ENCODE data around the gene PPP1R14C. TPM values are rescaled to one million over a fixed set of nuclear protein-coding genes. Genes with fewer than 3 reads are reported as not detected.

The PPP1R14C gene
- polyA plus RNA-seq, 1 donor (not counting 4 experiments of a cell fraction or from before 2014, with no cell fraction given) = 50.6 TPM

DNA sequence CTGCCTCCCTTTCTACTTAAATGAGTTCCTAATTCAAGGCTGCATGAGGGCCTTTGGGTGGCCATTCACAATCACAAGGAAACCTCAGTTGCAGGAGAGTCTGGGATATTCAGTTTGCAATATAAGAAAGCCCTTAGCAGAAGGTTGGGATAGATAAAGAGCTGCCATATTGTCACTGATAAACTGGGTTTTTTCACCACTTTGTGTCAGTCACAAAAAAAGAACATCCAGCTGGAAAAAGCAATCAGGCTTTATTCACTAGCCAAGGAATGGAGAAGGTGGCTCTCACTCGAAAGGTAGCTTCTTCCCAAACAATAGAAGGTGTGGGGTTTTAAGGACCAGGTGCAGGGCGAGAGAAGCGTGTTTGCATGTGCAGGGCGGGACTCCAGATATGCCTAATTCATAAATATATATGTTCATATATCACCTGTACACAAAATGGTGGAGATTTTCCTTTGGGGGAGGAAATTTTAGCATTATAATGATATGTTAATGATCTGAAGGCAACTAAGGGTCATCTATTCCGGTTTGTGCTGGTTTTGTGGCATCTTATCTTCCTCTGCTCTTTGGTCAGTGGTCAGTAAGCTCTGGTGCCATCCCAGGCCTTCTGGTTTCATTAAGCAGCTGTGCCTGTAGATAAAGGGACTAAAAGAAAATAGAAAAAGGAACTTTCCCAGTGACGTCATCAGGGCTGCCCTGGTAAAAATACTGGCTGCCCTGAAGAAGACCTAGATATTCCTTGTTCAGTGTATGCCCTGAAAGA, 128.8 kb downstream of the PPP1R14C start:
- FAIRE-seq (no peak), DNase-seq (ENCODE audit: low read depth, low spot score) (no peak)
- H4K20me1 ChIP-seq (ENCODE audit: control insufficient read depth, extremely low read depth, insufficient read depth, low read length) = no peaks in the 10 kb centered on the region
- peak overlapping the region; percentile 97 for H3K27ac ChIP-seq (ENCODE audit: control insufficient read depth, insufficient read depth, low read length)
- H3K36me3 ChIP-seq (ENCODE audit: control insufficient read depth in 2 of 2, extremely low read depth in 1 of 2, insufficient read depth in 2 of 2, low read length in 2 of 2) = no peaks in the 10 kb centered on the region
- H3K4me3 ChIP-seq (ENCODE audit: control insufficient read depth in 2 of 3, extremely low read depth in 1 of 3, insufficient read depth in 2 of 3, low read depth in 1 of 3, low read length in 3 of 3) = peak overlapping the region in 1 of 3 experiments; percentile 12
- peaks cover 83% of the 10 kb centered on the region for H3K4me1 ChIP-seq (ENCODE audit: control insufficient read depth, extremely low read depth, insufficient read depth, low read length)
- no peaks in the 10 kb centered on the region for H3K9me3 ChIP-seq (ENCODE audit: control insufficient read depth, low read depth, low read length)
- H3K4me2 ChIP-seq (ENCODE audit: control insufficient read depth, extremely low read depth, insufficient read depth, low read depth, low read length) = peak overlapping the region; percentile 84
- no peaks in the 10 kb centered on the region for H3K27me3 ChIP-seq (ENCODE audit: control insufficient read depth, extremely low read depth, insufficient read depth, low read length)
- dilution Hi-C loops (cut with MboI; ENCODE audit: extremely low pct_ligation_motif_present, low sequenced_read_pairs) = no loop called here
- H3K9me1 ChIP-seq (ENCODE audit: control insufficient read depth, extremely low read depth, insufficient read depth, low read length) = no peaks in the 10 kb centered on the region
- no peaks in the 10 kb centered on the region for H3K79me2 ChIP-seq (ENCODE audit: control insufficient read depth, insufficient read depth, low read length)
- no peak overlapping the region for H2AFZ ChIP-seq (ENCODE audit: control insufficient read depth, low read length)
- peak overlapping the region; percentile 78 for H3K9ac ChIP-seq (ENCODE audit: control insufficient read depth, extremely low read depth, insufficient read depth, low read length)
- TF ChIP-seq EZH2 (IDR thresholded peaks at IDR 0.05; ENCODE audit: low read length) = no peak
- TF ChIP-seq CTCF (optimal IDR thresholded peaks at IDR 0.05 in 1 of 3, IDR thresholded peaks at IDR 0.05 in 1 of 3, conservative IDR thresholded peaks at IDR 0.05 in 1 of 3; ENCODE audit: extremely low read depth in 1 of 3, insufficient read depth in 2 of 3, low read length in 3 of 3) = no peak

DNA sequence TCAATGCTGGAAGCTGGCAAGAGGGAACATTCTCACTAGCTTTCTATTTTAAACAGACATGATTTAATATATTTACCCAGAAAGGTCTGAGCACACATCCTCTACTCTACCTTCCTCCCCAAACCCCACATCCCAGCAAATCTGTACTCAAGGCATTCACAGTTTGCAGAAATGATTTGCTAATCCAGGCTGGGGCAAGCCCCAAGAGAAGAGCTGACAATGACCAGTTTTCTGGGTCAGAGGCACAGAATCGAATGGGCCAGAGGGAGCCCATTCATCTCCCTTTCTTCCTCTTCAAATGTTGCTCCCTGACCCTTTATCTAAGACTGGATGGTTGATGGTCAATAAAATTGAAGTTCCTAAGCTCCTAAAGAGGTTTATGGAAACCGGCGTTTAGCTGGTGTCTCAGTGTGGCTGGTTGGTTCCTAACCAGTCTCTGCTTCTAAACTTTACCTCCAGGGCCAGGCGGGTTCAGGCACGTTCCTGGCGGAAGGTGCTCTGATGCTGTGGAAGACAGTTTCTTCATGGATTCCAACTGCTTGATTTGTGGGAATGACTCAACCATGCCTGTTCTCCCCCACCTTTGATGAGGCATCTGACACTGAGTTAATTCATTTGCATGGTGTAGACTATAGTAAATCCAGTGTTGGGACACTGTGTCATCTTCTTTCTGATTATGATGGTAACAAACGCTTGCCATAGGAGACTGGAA, 129.6 kb downstream of the PPP1R14C start:
- H3K36me3 ChIP-seq (ENCODE audit: control insufficient read depth in 2 of 2, extremely low read depth in 1 of 2, insufficient read depth in 2 of 2, low read length in 2 of 2) = no peaks in the 10 kb centered on the region
- H4K20me1 ChIP-seq (ENCODE audit: control insufficient read depth, extremely low read depth, insufficient read depth, low read length) = no peaks in the 10 kb centered on the region
- H3K4me3 ChIP-seq (ENCODE audit: control insufficient read depth in 2 of 3, extremely low read depth in 1 of 3, insufficient read depth in 2 of 3, low read depth in 1 of 3, low read length in 3 of 3) = peak overlapping the region in 2 of 3 experiments; percentile 12 to 45
- FAIRE-seq = peak; percentile 99
- peak overlapping the region; percentile 84 for H3K4me2 ChIP-seq (ENCODE audit: control insufficient read depth, extremely low read depth, insufficient read depth, low read depth, low read length)
- peak overlapping the region; percentile 78 for H3K9ac ChIP-seq (ENCODE audit: control insufficient read depth, extremely low read depth, insufficient read depth, low read length)
- H3K9me3 ChIP-seq (ENCODE audit: control insufficient read depth, low read depth, low read length) = no peaks in the 10 kb centered on the region
- peak overlapping the region; percentile 97 for H3K27ac ChIP-seq (ENCODE audit: control insufficient read depth, insufficient read depth, low read length)
- no peaks in the 10 kb centered on the region for H3K27me3 ChIP-seq (ENCODE audit: control insufficient read depth, extremely low read depth, insufficient read depth, low read length)
- dilution Hi-C loops (cut with MboI; ENCODE audit: extremely low pct_ligation_motif_present, low sequenced_read_pairs) = no loop called here
- peak; percentile 95 for DNase-seq (ENCODE audit: low read depth, low spot score)
- H3K4me1 ChIP-seq (ENCODE audit: control insufficient read depth, extremely low read depth, insufficient read depth, low read length) = peaks cover 80% of the 10 kb centered on the region
- TF ChIP-seq EZH2 (IDR thresholded peaks at IDR 0.05; ENCODE audit: low read length) = no peak
- TF ChIP-seq CTCF (optimal IDR thresholded peaks at IDR 0.05 in 1 of 3, IDR thresholded peaks at IDR 0.05 in 1 of 3, conservative IDR thresholded peaks at IDR 0.05 in 1 of 3; ENCODE audit: extremely low read depth in 1 of 3, insufficient read depth in 2 of 3, low read length in 3 of 3) = no peak
- H2AFZ ChIP-seq (ENCODE audit: control insufficient read depth, low read length) = no peak overlapping the region
- no peaks in the 10 kb centered on the region for H3K79me2 ChIP-seq (ENCODE audit: control insufficient read depth, insufficient read depth, low read length)
- H3K9me1 ChIP-seq (ENCODE audit: control insufficient read depth, extremely low read depth, insufficient read depth, low read length) = no peaks in the 10 kb centered on the region

All from keratinocyte (primary cell).